ENCODE measurements around the gene RAB23. TPM values are rescaled to one million over a fixed set of nuclear protein-coding genes. Genes with fewer than 3 reads are reported as not detected.

RAB23 gene
- total RNA-seq, 1 donor from 2014 or later: 21.4 TPM

- H3K79me2 ChIP-seq (ENCODE audit: insufficient read depth, low read length): peaks cover under 1% of the 10 kb centered on the region
- no peak overlapping the region for H3K4me3 ChIP-seq (ENCODE audit: insufficient read depth, low read depth, low read length)
- TF ChIP-seq, protein P1, sequence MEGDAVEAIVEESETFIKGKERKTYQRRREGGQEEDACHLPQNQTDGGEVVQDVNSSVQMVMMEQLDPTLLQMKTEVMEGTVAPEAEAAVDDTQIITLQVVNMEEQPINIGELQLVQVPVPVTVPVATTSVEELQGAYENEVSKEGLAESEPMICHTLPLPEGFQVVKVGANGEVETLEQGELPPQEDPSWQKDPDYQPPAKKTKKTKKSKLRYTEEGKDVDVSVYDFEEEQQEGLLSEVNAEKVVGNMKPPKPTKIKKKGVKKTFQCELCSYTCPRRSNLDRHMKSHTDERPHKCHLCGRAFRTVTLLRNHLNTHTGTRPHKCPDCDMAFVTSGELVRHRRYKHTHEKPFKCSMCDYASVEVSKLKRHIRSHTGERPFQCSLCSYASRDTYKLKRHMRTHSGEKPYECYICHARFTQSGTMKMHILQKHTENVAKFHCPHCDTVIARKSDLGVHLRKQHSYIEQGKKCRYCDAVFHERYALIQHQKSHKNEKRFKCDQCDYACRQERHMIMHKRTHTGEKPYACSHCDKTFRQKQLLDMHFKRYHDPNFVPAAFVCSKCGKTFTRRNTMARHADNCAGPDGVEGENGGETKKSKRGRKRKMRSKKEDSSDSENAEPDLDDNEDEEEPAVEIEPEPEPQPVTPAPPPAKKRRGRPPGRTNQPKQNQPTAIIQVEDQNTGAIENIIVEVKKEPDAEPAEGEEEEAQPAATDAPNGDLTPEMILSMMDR (IDR thresholded peaks at IDR 0.05; ENCODE audit: insufficient read depth, low read depth, low read length): peak; percentile 45
- no peak for TF ChIP-seq EZH2 (IDR thresholded peaks at IDR 0.05; ENCODE audit: insufficient read depth, low read length)
- no peaks in the 10 kb centered on the region for H3K27me3 ChIP-seq (ENCODE audit: insufficient read depth, low read length)
- H4K20me1 ChIP-seq (ENCODE audit: insufficient read depth, low read length): no peaks in the 10 kb centered on the region
- no peak overlapping the region for H3K27ac ChIP-seq (ENCODE audit: low read depth, low read length)
- DNase-seq (ENCODE audit: low read depth) (no peak), FAIRE-seq (peak; percentile 64)
- peaks cover 1% of the 10 kb centered on the region for H3K36me3 Mint-ChIP-seq (ENCODE audit: low read depth, unreplicated experiment)
- no peaks in the 10 kb centered on the region for H3K4me1 Mint-ChIP-seq (ENCODE audit: low read depth, unreplicated experiment)
- H3K27me3 Mint-ChIP-seq (ENCODE audit: low read depth, unreplicated experiment): no peaks in the 10 kb centered on the region
- peaks cover 30% of the 10 kb centered on the region for H3K36me3 ChIP-seq (ENCODE audit: insufficient read depth, low read length)
- H3K9me3 ChIP-seq (ENCODE audit: insufficient read depth, low read depth, low read length): no peaks in the 10 kb centered on the region
- H2AFZ ChIP-seq (ENCODE audit: low read depth, low read length): no peak overlapping the region
- no peak overlapping the region for H3K4me2 ChIP-seq (ENCODE audit: low read length)
- H3K9ac ChIP-seq (ENCODE audit: low read length): no peak overlapping the region
- H3K9me3 Mint-ChIP-seq (ENCODE audit: unreplicated experiment): no peaks in the 10 kb centered on the region
- no peaks in the 10 kb centered on the region for H3K4me1 ChIP-seq (ENCODE audit: insufficient read depth, low read length)
- no peak overlapping the region for H3K4me3 Mint-ChIP-seq (ENCODE audit: unreplicated experiment)
- peak overlapping the region; percentile 34 for H3K27ac Mint-ChIP-seq (ENCODE audit: unreplicated experiment)
Measured at GRCh38 chr6:57190140-57190539, 32.0 kb downstream of the RAB23 start.

- H3K9me3 ChIP-seq (ENCODE audit: insufficient read depth, low read depth, low read length): no peaks in the 10 kb centered on the region
- H3K27ac ChIP-seq (ENCODE audit: low read depth, low read length): no peak overlapping the region
- H3K9me3 Mint-ChIP-seq (ENCODE audit: unreplicated experiment): no peaks in the 10 kb centered on the region
- H3K79me2 ChIP-seq (ENCODE audit: insufficient read depth, low read length): peaks cover 39% of the 10 kb centered on the region
- H3K4me3 ChIP-seq (ENCODE audit: insufficient read depth, low read depth, low read length): no peak overlapping the region
- DNase-seq (ENCODE audit: low read depth) (no peak), FAIRE-seq (no peak)
- H3K4me2 ChIP-seq (ENCODE audit: low read length): no peak overlapping the region
- no peak overlapping the region for H2AFZ ChIP-seq (ENCODE audit: low read depth, low read length)
- peaks cover 14% of the 10 kb centered on the region for H4K20me1 ChIP-seq (ENCODE audit: insufficient read depth, low read length)
- H3K27me3 ChIP-seq (ENCODE audit: insufficient read depth, low read length): no peaks in the 10 kb centered on the region
- no peak overlapping the region for H3K27ac Mint-ChIP-seq (ENCODE audit: unreplicated experiment)
- no peaks in the 10 kb centered on the region for H3K27me3 Mint-ChIP-seq (ENCODE audit: low read depth, unreplicated experiment)
- no peak overlapping the region for H3K9ac ChIP-seq (ENCODE audit: low read length)
- no peaks in the 10 kb centered on the region for H3K4me1 ChIP-seq (ENCODE audit: insufficient read depth, low read length)
- TF ChIP-seq, protein P1 (IDR thresholded peaks at IDR 0.05; ENCODE audit: insufficient read depth, low read depth, low read length): no peak
- TF ChIP-seq EZH2 (IDR thresholded peaks at IDR 0.05; ENCODE audit: insufficient read depth, low read length): no peak
- peaks cover 7% of the 10 kb centered on the region for H3K36me3 Mint-ChIP-seq (ENCODE audit: low read depth, unreplicated experiment)
- H3K4me1 Mint-ChIP-seq (ENCODE audit: low read depth, unreplicated experiment): peaks cover 14% of the 10 kb centered on the region
- peaks cover 38% of the 10 kb centered on the region for H3K36me3 ChIP-seq (ENCODE audit: insufficient read depth, low read length)
- no peak overlapping the region for H3K4me3 Mint-ChIP-seq (ENCODE audit: unreplicated experiment)
Measured at GRCh38 chr6:57183336-57183735, 38.8 kb downstream of the RAB23 start.

GRCh38 chr6:57182017-57182432, 40.1 kb downstream of the RAB23 start:
- H3K4me2 ChIP-seq (ENCODE audit: low read length): no peak overlapping the region
- no peaks in the 10 kb centered on the region for H3K9me3 ChIP-seq (ENCODE audit: insufficient read depth, low read depth, low read length)
- no peaks in the 10 kb centered on the region for H3K4me1 ChIP-seq (ENCODE audit: insufficient read depth, low read length)
- no peak for TF ChIP-seq EZH2 (IDR thresholded peaks at IDR 0.05; ENCODE audit: insufficient read depth, low read length)
- TF ChIP-seq, protein P1 (IDR thresholded peaks at IDR 0.05; ENCODE audit: insufficient read depth, low read depth, low read length): no peak
- H3K9me3 Mint-ChIP-seq (ENCODE audit: unreplicated experiment): no peaks in the 10 kb centered on the region
- FAIRE-seq (no peak), DNase-seq (ENCODE audit: low read depth) (no peak)
- no peaks in the 10 kb centered on the region for H3K27me3 ChIP-seq (ENCODE audit: insufficient read depth, low read length)
- peaks cover 18% of the 10 kb centered on the region for H3K4me1 Mint-ChIP-seq (ENCODE audit: low read depth, unreplicated experiment)
- H3K27me3 Mint-ChIP-seq (ENCODE audit: low read depth, unreplicated experiment): no peaks in the 10 kb centered on the region
- no peak overlapping the region for H3K27ac ChIP-seq (ENCODE audit: low read depth, low read length)
- peaks cover 52% of the 10 kb centered on the region for H3K79me2 ChIP-seq (ENCODE audit: insufficient read depth, low read length)
- no peak overlapping the region for H3K9ac ChIP-seq (ENCODE audit: low read length)
- peaks cover 36% of the 10 kb centered on the region for H3K36me3 ChIP-seq (ENCODE audit: insufficient read depth, low read length)
- H3K4me3 ChIP-seq (ENCODE audit: insufficient read depth, low read depth, low read length): no peak overlapping the region
- H3K27ac Mint-ChIP-seq (ENCODE audit: unreplicated experiment): peak overlapping the region; percentile 59
- peaks cover 7% of the 10 kb centered on the region for H3K36me3 Mint-ChIP-seq (ENCODE audit: low read depth, unreplicated experiment)
- H4K20me1 ChIP-seq (ENCODE audit: insufficient read depth, low read length): peaks cover 21% of the 10 kb centered on the region
- no peak overlapping the region for H2AFZ ChIP-seq (ENCODE audit: low read depth, low read length)
- H3K4me3 Mint-ChIP-seq (ENCODE audit: unreplicated experiment): no peak overlapping the region
